ENCODE results near the gene PLEKHG5.
"Not testable (repeated sequence)": the region's sequence is repeated elsewhere in the genome, so short reads cannot be mapped to it uniquely, and the experiment has no call there.

GRCh38 chr1:6493834-6494223 lies 2.4 kb upstream of the PLEKHG5 start:
- not testable (repeated sequence) for TF ChIP-seq CTCF, POLR2A (IDR thresholded peaks at IDR 0.05)
